Mucosa of rectum (tissue), 2 donors: Measurements from ENCODE around the gene VENTX.
A peak's percentile ranks its signal among the peaks of the same experiment; 100 is the strongest.

ENCODE experiments used
- H3K27ac ChIP-seq, 2 donors: one replicate each; pipeline ENCODE4 v1.7.0; 2013; ENCODE audit warnings: inconsistent platforms in 2 of 2, low read depth in 2 of 2, low read length in 2 of 2
- H3K27me3 ChIP-seq, 2 donors: one replicate each; pipeline ENCODE4 v1.7.0; 2013; ENCODE audit warnings: low read length in 2 of 2; ENCODE audit not compliant: control insufficient read depth in 2 of 2, insufficient read depth in 2 of 2
- H3K36me3 ChIP-seq, 2 donors: one replicate each; pipeline ENCODE4 v1.7.0; 2013; ENCODE audit warnings: low read length in 2 of 2; ENCODE audit not compliant: control insufficient read depth in 2 of 2, insufficient read depth in 2 of 2
- H3K4me1 ChIP-seq, 2 donors: one replicate each; pipeline ENCODE4 v1.7.0; 2013; ENCODE audit warnings: low read length in 2 of 2, mild to moderate bottlenecking in 1 of 2; ENCODE audit not compliant: control insufficient read depth in 2 of 2, insufficient read depth in 2 of 2
- H3K4me3 ChIP-seq, 2 donors: one replicate each; pipeline ENCODE4 v1.7.0; 2013; ENCODE audit warnings: low read length in 2 of 2
- H3K9ac ChIP-seq, 2 donors: one replicate each; pipeline ENCODE4 v1.7.0; 2013; ENCODE audit warnings: low read length in 2 of 2, low read depth in 1 of 2, mild to moderate bottlenecking in 1 of 2
- H3K9me3 ChIP-seq, 2 donors: one replicate each; pipeline ENCODE4 v1.7.0; 2013; ENCODE audit warnings: low read length in 2 of 2; ENCODE audit not compliant: control insufficient read depth in 2 of 2
- donor health status: healthy.
- donor health status: Normal muscosa, but diverticular disease.

The VENTX gene

DNA sequence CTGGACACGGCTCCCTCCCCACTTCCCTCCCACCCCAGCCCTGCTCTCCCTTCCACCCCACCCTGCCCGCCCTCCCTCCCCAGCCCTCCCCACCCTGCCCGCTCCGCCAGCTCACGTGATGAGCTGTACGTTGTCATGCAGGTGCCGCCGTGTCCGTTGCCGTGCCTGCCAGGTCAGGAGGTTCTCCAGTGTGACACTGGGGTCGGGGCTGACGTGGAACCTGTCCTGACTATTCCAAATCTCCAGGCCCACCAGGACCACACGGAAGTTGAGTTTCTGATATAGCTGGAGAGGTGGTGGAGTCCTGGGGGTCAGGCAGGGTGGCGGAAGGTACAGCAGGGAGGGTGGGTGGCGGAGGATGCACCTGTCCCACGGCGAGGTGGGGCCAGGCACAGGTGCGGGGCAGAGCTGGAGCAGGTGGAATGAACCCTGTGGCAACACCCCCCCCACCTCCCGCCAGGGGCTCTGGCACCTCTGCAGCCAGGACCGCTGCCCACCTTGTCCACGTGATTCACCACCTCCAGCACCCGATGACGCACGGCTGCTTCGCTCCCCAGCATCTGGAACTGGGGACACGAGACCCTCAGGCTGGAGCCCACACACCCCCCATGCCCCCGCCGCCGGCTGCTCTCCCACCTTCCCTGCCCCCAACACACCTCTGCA, 34.8 kb downstream of the VENTX start:
- Histone ChIP-seq H3K27me3 (peaks cover 0 to 10% of the 10 kb centered on the region in 2 donors), H3K9ac (no peak overlapping the region), H3K4me3 (no peak overlapping the region), H3K27ac (no peak overlapping the region), H3K36me3 (no peaks in the 10 kb centered on the region), H3K9me3 (no peaks in the 10 kb centered on the region), H3K4me1 (peaks cover 0 to 5% of the 10 kb centered on the region in 2 donors)

DNA sequence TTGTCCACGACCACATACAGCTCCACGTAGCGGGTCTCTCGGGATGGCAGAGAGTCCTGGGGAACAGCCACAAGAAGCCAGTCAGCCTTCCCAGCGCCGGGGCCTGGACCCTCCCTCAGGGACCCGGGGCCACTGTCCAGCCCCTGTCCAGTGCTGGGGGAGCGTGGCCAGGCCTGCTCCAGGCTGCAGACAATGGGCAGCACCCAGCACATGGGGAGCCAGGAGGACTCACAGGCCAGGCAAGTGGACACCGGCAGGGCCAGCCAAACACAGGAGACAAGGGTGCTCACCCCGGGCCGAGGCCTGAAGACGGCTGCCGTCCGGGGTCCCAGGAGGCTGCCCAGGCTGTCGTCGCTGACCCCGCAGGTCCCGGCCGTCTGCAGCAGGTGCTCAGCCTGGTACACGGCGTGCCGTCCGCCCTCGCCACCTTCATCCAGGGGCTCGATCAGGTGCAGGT, 35.3 kb downstream of the VENTX start:
- Histone ChIP-seq H3K9me3 (no peaks in the 10 kb centered on the region), H3K27ac (no peak overlapping the region), H3K4me1 (peaks cover 0 to 7% of the 10 kb centered on the region in 2 donors), H3K36me3 (no peaks in the 10 kb centered on the region), H3K27me3 (peaks cover 0 to 10% of the 10 kb centered on the region in 2 donors), H3K9ac (no peak overlapping the region), H3K4me3 (no peak overlapping the region)

DNA sequence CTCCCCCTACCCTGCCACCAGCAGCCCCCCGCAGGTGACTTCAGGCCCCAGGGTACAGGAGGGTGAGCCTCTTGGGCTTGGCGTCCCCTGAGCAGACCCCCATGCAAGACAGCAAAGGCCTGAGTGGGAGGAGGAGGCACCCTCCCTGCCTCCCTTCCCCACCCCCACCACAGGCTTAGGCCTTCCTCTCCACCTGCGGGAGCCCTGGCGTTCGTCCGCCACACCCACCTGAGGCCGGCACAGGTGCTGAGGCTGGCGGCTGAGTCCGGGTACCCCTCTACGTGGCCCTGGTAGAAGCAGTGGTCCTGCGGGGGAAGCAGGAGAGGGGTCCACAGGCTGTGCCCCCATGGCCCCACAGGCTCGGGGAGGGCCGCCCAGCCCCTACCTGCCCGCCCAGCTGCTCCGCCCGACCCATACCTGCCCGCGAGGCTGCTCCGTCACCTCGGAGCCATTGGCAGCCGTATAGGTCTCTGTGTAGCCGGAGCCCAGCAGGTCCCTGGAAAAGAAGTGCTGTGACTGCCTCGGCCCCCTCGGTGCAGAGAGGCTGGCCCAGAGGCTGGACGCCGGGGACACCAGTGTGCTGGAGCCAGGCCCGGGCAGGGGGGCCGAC, 36.0 kb downstream of the VENTX start:
- H3K27ac ChIP-seq = no peak overlapping the region
- H3K4me3 ChIP-seq = no peak overlapping the region
- no peaks in the 10 kb centered on the region for H3K36me3 ChIP-seq
- H3K4me1 ChIP-seq = peaks cover 3 to 12% of the 10 kb centered on the region in 2 donors
- no peak overlapping the region for H3K9ac ChIP-seq
- no peaks in the 10 kb centered on the region for H3K9me3 ChIP-seq
- H3K27me3 ChIP-seq = peaks cover 0 to 10% of the 10 kb centered on the region in 2 donors

DNA sequence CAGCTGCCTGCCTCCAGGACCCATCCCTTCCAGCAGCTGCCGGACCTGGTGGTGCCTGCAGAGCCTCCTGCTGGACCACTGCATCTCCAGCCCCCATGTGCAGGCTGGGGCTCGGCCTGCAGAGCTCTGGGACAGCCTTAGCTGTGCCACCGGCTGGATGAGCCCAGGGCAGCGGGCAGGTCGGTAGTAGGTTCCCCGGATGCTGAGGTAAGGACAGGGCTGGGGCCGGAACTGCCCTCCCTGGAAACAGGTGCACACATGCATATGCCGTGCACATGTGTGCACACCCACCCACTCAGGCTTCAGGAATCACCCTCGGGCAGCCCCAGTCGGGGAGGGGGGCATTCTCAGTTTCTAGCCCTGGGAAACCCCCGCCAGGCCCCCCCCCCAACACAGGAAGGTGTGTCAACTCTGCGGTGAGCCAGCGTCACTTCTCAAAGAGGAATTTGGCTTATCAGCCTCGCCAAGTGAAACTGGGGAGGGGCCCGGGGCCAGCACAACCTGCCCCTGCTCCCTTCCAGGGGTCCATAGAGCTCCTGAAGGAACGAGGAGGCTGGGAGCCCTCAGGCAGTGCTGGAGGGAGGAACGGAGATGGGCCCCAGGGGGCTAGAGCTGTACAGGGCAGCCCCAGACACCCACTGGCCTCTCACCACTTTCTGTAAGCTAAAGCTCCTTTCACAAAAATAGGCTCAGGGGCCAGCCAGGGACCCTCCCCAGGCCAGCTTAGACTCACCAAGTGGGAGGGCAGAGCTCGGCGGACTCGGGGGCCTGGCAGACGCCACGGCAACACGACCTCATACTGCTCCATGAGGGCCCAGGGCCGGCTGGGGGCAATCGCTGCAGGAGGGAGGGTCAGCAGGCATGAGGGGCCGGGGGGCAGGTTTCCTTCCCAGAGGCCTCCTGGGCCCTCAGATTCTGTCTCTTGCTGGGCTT, 37.4 kb downstream of the VENTX start:
- H3K4me1 ChIP-seq = peaks cover 3 to 12% of the 10 kb centered on the region in 2 donors
- no peaks in the 10 kb centered on the region for H3K9me3 ChIP-seq
- H3K9ac ChIP-seq = no peak overlapping the region
- H3K27ac ChIP-seq = peak overlapping the region in 1 of 2 donors; percentile 61
- H3K27me3 ChIP-seq = peaks cover 0 to 10% of the 10 kb centered on the region in 2 donors
- peaks cover 4 to 7% of the 10 kb centered on the region in 2 donors for H3K36me3 ChIP-seq
- H3K4me3 ChIP-seq = peak overlapping the region in 1 of 2 donors; percentile 65

DNA sequence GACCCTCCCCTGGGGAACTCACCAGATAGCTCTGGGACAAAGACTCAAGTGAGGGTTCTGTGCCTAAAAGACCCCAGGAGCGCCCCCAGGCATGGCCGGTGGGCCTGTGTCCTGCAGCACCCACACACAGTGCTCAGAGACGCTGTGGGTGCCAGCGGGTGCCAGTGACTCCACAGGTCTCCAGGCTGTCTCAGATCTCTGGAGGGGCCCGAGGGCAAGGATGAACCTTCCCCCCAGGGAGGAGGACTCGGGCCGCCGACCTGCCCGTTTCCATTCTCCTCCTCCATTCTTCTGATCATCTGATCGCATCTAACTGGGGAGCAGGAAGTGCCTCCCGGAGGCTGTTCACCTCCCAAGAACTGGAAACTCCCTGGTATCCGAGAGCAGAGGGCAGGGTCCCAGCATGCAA, 38.0 kb downstream of the VENTX start:
- H3K27me3 ChIP-seq = peaks cover 0 to 10% of the 10 kb centered on the region in 2 donors
- peak overlapping the region; percentile 23 to 24 for H3K9ac ChIP-seq
- peaks cover 9 to 10% of the 10 kb centered on the region in 2 donors for H3K36me3 ChIP-seq
- H3K9me3 ChIP-seq = no peaks in the 10 kb centered on the region
- peak overlapping the region; percentile 46 to 65 for H3K4me3 ChIP-seq
- H3K27ac ChIP-seq = peak overlapping the region in 1 of 2 donors; percentile 61
- H3K4me1 ChIP-seq = peaks cover 3 to 12% of the 10 kb centered on the region in 2 donors

DNA sequence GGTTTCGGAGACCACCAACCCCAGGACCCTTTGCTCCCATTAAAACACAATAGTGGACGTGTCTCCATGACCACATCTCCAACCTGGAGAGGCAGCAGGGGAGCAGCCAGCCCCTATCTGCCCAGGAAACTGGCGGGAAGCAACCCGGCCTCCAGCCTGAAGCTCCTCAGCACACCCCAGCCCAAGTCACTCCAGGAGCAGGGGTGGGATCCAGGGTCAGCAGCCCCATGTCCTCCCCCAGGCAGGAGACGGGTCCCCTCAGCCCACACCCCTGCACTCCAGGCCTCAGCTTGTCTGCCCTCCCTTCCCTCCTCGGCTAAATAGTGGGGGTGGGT, 38.4 kb downstream of the VENTX start:
- peak overlapping the region; percentile 23 to 24 for H3K9ac ChIP-seq

DNA sequence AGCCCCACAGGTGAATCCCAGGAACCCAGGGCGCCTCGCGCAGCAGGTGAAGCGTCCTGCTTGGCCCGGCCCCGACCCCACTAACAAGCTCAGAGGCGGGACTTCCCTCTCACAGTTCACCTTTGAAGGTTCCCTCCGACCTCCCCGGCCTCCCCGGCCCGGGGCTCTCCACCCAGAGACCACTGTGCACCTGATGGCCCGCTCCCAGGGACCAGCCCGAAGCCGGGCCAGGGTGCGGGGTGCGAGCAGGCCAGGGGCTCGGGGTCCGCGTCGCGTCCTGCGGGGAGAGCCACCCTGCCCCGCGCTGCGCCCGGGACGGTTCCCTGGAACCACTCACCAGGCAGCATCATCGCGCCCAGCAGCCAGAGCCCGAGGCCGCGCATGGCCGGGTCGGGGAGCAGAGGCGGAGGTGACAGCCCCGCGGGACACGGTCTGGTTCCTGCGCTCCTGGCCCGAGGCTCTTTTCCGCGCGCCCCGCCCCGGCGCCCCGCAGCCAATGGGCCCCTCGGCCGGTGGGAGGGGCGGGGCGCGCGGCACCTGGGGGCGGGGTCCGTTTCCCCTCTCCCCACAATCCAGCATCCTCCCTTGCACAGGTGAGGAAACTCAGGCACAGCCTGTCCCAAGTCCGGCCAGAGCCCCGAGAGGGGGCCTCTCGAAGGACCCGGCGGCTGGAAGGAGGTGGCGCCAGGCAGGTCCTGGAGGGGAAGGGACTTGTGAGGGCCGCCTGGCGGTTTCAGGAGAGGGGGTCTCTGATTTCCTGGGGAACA, 39.0 kb downstream of the VENTX start, which contains the start of gene ADAM8:
ADAM8 (minus strand) TSS at position 434 of the 767 bp plus-strand sequence; CDS start at position 383, 51 bp downstream.
- peak within 1 kb of the TSS; percentile 29 to 71 for H3K27ac ChIP-seq

More for the DNA sequence above, 38.4 kb downstream of the VENTX start:
- Histone ChIP-seq H3K4me3 (peak overlapping the region; percentile 46 to 65), H3K27me3 (peaks cover 0 to 10% of the 10 kb centered on the region in 2 donors), H3K27ac (peak overlapping the region; percentile 29 to 61), H3K9me3 (no peaks in the 10 kb centered on the region), H3K36me3 (peaks cover 9 to 10% of the 10 kb centered on the region in 2 donors), H3K4me1 (peaks cover 3 to 12% of the 10 kb centered on the region in 2 donors)

DNA sequence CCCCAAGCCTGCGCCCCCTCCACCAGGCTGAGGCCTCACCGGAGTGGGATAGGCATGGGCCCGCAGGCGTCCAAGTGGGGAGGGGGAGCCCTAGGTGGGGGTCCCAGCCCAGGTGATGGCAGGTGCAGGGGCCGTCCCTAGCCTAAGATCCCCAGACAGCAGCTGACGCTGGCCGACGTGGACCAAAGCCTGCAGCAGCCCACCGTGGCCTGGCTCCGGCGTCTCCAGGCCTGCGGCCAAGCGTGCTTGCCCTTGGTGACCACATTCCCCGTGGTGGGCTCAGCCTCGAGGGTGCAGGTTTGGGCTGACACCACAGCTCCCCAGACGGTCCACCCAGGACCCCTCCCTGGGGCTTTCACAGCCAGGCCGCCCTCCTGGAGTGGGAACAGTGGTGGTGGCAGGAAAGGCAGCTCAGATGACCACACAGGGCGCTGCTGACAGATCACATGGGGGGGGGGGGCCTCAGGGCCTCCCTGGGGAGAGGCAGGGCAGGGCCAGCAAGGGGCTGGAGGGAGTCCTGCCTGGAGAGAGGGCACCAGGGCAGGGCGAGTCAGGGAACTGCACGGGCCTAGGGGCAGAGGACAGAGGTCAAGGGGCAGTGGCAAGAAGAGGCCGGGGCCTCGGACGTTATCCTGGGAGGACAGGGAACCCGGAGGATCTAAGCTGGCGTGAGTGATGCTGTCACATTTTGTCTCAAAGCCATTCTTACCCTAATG, 39.8 kb downstream of the VENTX start:
- peak overlapping the region in 1 of 2 donors; percentile 71 for H3K27ac ChIP-seq
- H3K9me3 ChIP-seq = no peaks in the 10 kb centered on the region
- no peak overlapping the region for H3K4me3 ChIP-seq
- peaks cover 0 to 10% of the 10 kb centered on the region in 2 donors for H3K27me3 ChIP-seq
- H3K36me3 ChIP-seq = peaks cover 19 to 20% of the 10 kb centered on the region in 2 donors
- H3K9ac ChIP-seq = no peak overlapping the region
- H3K4me1 ChIP-seq = peaks cover 3 to 12% of the 10 kb centered on the region in 2 donors

More for the DNA sequence above, 39.0 kb downstream of the VENTX start, which contains the start of gene ADAM8:
- Histone ChIP-seq H3K4me1 (peaks cover 3 to 12% of the 10 kb centered on the region in 2 donors), H3K36me3 (peaks cover 12% of the 10 kb centered on the region in 2 donors), H3K9ac (peak within 1 kb of the TSS; percentile 23 to 24), H3K27me3 (peaks cover 0 to 10% of the 10 kb centered on the region in 2 donors), H3K4me3 (peak within 1 kb of the TSS; percentile 46 to 65), H3K9me3 (no peaks in the 10 kb centered on the region)
